Right renal cortex interstitium (tissue), 3 donors: ENCODE data around the gene ARHGAP21. TPM values are rescaled to one million over a fixed set of nuclear protein-coding genes. Genes with fewer than 3 reads are reported as not detected.
"Not testable (repeated sequence)": the region's sequence is repeated elsewhere in the genome, so short reads cannot be mapped to it uniquely, and the experiment has no call there.

Experiments used
- DNase-seq, 3 donors: peaks; one replicate each; pipeline ENCODE4 v3.0.0-alpha.2; 2013; ENCODE audit warnings: low read depth in 3 of 3, low spot score in 2 of 3
- polyA plus RNA-seq, 3 donors: library from polyadenylated mRNA; unstranded; fragments of 120-200 nt; gene quantifications; one replicate each; pipeline ENCODE4 v1.2.1, GENCODE V29; 2013; ENCODE audit not compliant: insufficient read length in 3 of 3

The ARHGAP21 gene
- 10 to 100 TPM; 78.6 to 91.4 (median 85.1) TPM for polyA plus RNA-seq

DNA sequence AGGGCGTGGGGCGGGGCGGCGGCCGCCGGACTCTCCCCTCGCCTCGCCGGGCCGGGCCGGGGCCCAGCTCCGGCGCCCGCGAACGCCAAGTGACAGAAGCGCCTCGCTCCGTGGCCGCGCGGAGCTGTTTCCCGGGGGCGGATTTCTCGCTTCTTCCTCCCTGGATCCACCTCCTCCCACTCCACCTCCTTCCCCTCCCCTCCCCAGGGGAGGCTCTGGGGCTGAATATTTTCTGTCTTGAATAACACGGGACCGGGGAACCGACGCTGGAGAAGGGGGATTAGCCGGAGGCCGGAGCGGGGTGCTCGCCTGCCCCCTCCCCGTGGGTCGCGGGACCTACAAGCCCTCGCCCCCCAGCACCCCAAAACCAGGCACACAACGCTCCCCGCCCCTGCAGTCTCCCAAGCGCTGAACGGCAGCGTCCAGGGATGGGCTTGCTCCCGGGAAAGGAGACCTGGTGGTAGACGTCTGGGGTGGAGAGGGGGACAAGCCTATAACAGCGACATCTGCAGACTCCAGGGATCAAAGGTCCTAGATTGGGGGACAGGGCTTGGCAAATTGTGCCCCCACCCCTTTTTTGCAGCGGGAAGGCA, at the start of gene ARHGAP21:
Gene ARHGAP21 (minus strand): TSS at position 100 of the 593 bp plus-strand sequence. CDS start 1,988 bp downstream, outside the sequence.
- DNase-seq: peak in 1 of 3 donors; percentile 50

GRCh38 chr10:24771943-24772694, 48.4 kb upstream of the ARHGAP21 start:
- DNase-seq: no peak

GRCh38 chr10:24764991-24765390, 41.3 kb upstream of the ARHGAP21 start:
- not testable (repeated sequence) for DNase-seq

DNA sequence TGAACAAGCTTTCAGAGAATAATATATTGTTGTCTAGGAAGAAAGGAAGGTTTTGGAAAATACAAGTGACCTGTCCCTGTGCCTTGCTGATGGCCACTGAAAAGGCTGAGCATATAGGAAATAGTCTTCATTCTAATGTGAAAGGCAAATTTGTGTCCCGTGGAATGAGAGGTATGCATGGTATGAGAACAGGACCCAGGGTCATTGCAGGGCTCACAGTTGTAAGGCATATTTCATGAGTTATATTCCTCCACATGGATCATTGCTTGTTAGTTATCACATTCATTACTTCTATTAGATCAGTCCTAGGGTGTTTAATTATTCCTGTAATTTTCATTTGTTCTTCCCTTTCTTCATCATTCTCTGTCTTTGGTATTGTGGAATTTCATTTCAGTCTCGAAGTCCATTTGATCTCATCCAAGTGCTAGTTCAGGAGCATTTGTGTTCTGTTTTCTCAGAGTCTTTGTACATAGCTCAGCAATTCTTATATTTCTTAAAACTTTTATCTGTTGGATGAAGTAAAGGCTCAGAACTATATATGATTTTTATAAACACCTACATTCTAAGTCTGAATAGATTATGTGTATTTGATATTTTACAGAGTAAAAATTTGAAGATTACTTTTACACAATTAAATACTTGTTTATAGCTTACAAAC, 39.4 kb upstream of the ARHGAP21 start:
- DNase-seq: no peak

GRCh38 chr10:24762161-24762924, 38.7 kb upstream of the ARHGAP21 start:
- DNase-seq: no peak

DNA sequence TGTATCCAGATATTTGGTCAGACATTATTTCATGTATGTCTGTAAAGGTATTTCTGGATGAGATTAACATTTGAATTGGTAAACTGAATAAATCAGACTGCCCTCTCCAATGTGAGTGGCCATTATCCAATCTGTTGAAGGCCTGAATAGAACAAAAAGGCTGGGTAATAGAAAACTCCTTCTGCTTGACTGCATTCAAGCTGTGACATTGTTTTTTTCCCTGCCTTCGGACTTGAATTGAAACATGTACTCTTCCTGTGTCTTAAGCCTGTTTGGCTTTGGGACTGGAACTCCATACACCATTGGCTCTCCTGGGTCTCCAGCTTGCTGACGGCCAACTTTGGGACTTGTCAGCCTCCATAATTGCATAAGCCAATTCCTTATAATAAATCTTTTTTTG, 36.0 kb upstream of the ARHGAP21 start:
- DNase-seq: no peak

DNA sequence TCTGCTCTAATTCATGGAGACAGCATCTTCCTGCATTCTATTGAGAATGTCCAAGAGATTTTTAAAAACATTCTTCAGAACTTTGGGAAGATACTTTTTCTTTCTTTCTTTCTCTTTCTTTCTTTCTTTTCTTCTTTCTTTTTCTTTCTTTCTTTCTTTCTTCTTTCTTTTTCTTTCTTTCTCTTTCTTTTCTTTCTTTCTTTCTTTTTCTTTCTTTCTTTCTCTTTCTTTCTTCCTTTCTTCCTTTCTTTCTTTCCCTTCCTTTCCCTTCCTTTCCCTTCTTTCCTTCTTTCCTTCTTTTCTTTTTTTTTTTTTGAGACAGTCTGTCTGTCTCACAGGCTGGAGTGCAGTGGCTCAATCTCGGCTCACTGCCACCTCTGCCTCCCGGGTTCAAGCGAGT, 34.6 kb upstream of the ARHGAP21 start:
- DNase-seq: not testable (repeated sequence)

GRCh38 chr10:24756283-24756682, 32.6 kb upstream of the ARHGAP21 start:
- DNase-seq: no peak

GRCh38 chr10:24751716-24752115, 28.0 kb upstream of the ARHGAP21 start:
- DNase-seq: no peak

GRCh38 chr10:24750695-24751094, 27.0 kb upstream of the ARHGAP21 start:
- DNase-seq: no peak

- no peak for DNase-seq
These were observed 24.5 kb upstream of the ARHGAP21 start for GRCh38 chr10:24748214-24748613.

DNA sequence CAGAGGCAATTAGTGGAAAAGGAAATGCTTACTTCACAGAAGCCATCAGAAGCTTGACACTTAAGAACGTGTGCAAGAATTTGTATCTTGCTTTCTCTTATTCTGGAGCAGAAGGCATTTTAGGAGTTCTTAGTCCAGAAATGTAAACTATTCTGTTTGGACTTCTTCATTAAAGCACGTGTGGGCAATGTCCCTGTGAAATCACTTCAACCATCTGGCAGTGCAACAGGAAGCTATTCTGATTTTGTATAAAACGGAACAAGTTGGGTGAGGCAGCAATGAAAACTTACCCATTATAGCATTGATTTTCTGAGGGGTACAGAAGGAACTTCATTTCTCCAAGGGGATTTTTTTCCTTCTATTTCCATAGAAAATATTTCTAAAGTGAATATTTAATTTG, 21.3 kb upstream of the ARHGAP21 start:
- no peak for DNase-seq

GRCh38 chr10:24740714-24741113, 17.0 kb upstream of the ARHGAP21 start:
- no peak for DNase-seq

DNA sequence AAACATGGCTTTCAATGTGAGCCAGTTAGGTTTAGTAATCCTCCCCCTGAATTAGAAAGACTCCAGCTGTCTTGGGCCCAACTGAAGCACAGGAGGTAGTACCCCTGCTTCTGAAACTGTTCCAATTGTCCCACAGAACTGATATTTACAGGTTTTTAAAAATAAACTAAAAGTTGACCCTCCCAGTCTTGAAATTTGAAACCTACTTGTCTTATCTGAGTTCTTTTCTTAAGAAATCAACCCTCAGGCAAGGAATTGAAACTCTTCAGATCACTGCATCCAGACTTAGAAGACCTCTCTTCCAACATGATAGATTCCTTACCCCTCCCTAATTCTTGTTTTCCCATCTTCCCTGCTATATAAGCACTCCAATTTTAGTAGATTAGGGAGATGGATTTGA, 13.3 kb upstream of the ARHGAP21 start:
- no peak for DNase-seq

DNA sequence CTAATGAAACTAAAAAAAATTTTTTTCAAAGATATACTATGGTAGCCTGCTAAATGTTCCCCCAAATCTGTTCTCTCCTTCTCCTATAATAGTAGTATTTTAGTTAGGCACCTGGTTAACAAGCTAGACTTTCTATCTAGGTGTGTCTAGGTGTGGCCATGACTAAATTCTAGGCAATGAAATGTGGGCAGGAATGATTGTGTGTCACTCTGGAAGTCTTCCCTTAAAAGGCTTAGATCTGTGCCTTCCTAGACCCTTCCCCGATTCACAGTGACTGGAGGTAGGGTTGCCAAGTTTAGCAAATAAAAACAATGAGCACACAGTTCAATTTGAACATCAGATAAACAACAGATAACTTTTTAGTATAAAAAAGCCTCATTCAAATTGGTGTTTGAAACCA, 8.3 kb upstream of the ARHGAP21 start:
- DNase-seq: no peak

DNA sequence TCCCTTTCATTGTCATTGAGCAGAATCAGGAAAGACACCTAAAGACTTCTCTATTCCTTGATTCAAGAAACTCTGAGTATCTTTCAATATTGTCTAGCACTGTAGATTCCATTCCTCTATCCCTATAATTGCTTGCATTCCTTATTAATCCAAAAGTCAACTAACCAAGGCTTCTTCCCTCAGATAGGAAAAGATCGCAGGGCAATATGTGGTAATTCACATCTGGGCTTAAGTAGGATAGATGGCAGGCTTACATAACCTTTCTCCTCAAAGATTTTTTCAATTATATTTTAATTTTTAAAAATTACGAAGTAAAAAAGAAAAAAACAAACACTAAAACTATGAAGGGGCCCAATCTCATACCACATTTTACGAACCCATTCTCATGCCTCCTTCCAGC, 7.1 kb upstream of the ARHGAP21 start:
- DNase-seq: no peak

DNA sequence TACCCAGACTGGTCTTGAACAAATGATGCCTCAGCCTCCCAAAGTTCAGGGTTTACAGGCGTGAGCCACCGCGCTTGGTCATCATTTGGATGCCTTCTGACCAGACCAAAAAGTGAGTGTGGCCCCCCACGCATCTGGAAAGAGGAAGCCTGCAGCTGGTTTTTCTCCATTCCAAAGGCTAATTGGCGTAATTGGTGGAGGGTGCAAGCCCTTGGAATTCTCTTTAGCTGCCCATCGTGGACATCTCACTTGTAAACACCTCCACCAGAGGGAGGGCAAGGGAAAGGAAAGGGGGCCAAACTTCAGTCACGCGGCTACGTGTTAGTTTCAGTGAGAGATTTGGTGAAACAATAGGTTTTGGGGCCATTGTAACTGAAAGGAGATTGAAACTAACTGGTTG, 4.1 kb upstream of the ARHGAP21 start:
- no peak for DNase-seq

- no peak for DNase-seq
These were observed 2.9 kb upstream of the ARHGAP21 start for GRCh38 chr10:24726626-24727025.

DNA sequence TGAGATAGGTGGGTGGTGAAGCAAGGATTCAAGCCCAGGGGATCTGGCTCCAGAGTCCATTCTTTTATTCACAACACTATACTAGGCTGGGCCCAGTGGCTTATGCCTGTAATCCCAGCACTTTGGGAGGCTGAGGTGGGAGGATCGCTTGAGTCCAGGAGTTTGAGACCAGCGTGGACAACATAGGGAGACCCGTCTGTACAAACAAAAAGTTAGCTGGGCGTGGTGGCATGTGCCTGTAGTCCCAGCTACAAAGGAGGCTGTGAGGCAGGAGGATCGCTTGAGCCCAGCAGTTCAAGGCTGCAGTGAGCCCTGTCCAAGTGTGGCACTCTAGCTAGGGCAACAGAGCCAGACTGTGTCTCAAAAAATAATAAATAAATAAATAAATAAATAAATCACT, 2.3 kb upstream of the ARHGAP21 start:
- not testable (repeated sequence) for DNase-seq

- DNase-seq: peak; percentile 86 to 96 (median 95)
These were observed 918 bp upstream of the ARHGAP21 start for GRCh38 chr10:24724381-24725228.
